ENCODE results near the gene ELL.

ELL gene

DNA sequence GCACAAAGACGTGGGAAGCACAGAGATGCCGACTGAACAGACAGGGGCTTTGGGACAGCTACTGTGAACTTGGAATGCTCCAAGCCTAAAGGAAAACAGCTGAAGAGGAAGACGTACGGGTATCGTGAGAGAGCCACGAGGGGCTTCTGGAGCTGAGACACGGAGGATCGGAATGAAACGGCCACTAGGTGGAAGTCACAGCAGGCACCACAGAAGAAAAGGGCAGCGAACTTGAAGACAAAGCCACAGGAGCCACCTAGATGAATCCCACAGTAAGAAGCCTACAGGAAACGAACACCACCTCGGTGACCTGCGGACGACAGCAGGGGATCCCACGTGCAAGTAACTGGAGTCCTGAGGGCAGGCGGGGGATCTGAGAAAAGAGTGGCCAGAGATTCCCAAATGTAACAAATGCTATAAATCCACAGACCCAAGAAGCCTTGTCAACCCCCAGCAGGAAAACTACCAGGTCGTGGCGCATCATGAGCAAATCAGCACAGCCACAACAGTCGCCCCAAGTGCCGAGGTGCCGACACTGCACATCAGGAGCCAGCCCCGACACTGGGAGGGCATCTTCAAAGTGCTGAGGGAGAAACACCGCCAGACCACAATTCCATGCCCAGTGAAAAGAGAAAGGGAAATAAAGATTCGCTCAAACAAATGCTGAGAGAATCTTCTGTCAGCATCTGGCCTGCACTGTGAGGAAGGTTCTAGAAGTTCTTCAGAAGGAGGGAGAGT, 44.7 kb downstream of the ELL start:
- Histone ChIP-seq H3K36me3 (ENCODE audit: low read length) (no peaks in the 10 kb centered on the region), H2AFZ (ENCODE audit: low read depth, low read length, severe bottlenecking) (no peak overlapping the region), H3F3A (ENCODE audit: insufficient read depth) (no peaks in the 10 kb centered on the region), H3K9me3 (ENCODE audit: insufficient read depth, low read length) (no peaks in the 10 kb centered on the region), H3K27me3 (ENCODE audit: low read length) (no peaks in the 10 kb centered on the region), H3K9ac (ENCODE audit: low read length) (no peak overlapping the region), H4K20me1 (ENCODE audit: low read depth, low read length) (no peaks in the 10 kb centered on the region; the same call in 1 of the 2 replicates), H3K27ac (ENCODE audit: low read depth, low read length) (no peak overlapping the region), H3K4me2 (ENCODE audit: low read depth, low read length, poor library complexity, severe bottlenecking) (no peak overlapping the region), H3K79me2 (ENCODE audit: insufficient read depth, low read length) (peaks cover 78% of the 10 kb centered on the region), H3K4me3 (ENCODE audit: insufficient read depth, low read length, poor library complexity, severe bottlenecking) (no peak overlapping the region), H3K9me2 (replicated peaks; ENCODE audit: insufficient read depth, low read length) (no peaks in the 10 kb centered on the region)
- TF ChIP-seq, protein P1, sequence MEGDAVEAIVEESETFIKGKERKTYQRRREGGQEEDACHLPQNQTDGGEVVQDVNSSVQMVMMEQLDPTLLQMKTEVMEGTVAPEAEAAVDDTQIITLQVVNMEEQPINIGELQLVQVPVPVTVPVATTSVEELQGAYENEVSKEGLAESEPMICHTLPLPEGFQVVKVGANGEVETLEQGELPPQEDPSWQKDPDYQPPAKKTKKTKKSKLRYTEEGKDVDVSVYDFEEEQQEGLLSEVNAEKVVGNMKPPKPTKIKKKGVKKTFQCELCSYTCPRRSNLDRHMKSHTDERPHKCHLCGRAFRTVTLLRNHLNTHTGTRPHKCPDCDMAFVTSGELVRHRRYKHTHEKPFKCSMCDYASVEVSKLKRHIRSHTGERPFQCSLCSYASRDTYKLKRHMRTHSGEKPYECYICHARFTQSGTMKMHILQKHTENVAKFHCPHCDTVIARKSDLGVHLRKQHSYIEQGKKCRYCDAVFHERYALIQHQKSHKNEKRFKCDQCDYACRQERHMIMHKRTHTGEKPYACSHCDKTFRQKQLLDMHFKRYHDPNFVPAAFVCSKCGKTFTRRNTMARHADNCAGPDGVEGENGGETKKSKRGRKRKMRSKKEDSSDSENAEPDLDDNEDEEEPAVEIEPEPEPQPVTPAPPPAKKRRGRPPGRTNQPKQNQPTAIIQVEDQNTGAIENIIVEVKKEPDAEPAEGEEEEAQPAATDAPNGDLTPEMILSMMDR (IDR thresholded peaks at IDR 0.05; ENCODE audit: insufficient read depth, low read length, poor library complexity, severe bottlenecking): no peak
- no peak for TF ChIP-seq EZH2phosphoT487 (conservative IDR thresholded peaks at IDR 0.05; ENCODE audit: low read length)

DNA sequence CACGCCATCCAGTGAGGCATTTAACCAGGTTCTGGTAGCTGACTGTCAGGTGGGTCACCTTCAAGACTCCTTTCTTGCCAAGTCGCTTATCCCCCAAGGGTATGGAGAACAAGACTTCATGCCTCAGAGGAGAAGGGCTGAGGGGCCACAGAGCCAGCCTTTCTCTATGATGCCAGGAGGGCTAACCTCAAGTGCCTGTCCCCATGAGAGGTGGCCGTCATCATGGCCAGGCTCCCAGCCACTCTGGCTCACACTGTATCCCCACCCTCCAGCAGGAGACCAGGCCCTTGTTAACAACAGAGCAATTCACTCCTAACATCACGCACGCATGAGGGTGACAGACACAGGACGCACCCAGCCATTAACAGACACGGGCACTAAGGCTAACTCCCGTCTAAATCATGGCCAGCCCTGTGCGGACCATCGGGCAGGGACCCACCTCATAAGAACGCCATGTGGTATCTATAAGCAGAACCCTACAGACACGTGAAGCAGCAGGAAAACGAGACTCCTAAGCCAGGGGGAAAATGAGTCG, 45.3 kb downstream of the ELL start:
- H3K9me2 ChIP-seq (replicated peaks; ENCODE audit: insufficient read depth, low read length): no peaks in the 10 kb centered on the region
- H3K9ac ChIP-seq (ENCODE audit: low read length): no peak overlapping the region
- no peaks in the 10 kb centered on the region; the same call in 1 of the 2 replicates for H4K20me1 ChIP-seq (ENCODE audit: low read depth, low read length)
- no peaks in the 10 kb centered on the region for H3F3A ChIP-seq (ENCODE audit: insufficient read depth)
- no peaks in the 10 kb centered on the region for H3K27me3 ChIP-seq (ENCODE audit: low read length)
- no peak overlapping the region for H3K27ac ChIP-seq (ENCODE audit: low read depth, low read length)
- no peak overlapping the region for H3K4me2 ChIP-seq (ENCODE audit: low read depth, low read length, poor library complexity, severe bottlenecking)
- peaks cover 73% of the 10 kb centered on the region for H3K79me2 ChIP-seq (ENCODE audit: insufficient read depth, low read length)
- no peak for TF ChIP-seq EZH2phosphoT487 (conservative IDR thresholded peaks at IDR 0.05; ENCODE audit: low read length)
- TF ChIP-seq, protein P1 (IDR thresholded peaks at IDR 0.05; ENCODE audit: insufficient read depth, low read length, poor library complexity, severe bottlenecking): no peak
- H2AFZ ChIP-seq (ENCODE audit: low read depth, low read length, severe bottlenecking): no peak overlapping the region
- H3K4me3 ChIP-seq (ENCODE audit: insufficient read depth, low read length, poor library complexity, severe bottlenecking): no peak overlapping the region
- no peaks in the 10 kb centered on the region for H3K9me3 ChIP-seq (ENCODE audit: insufficient read depth, low read length)
- H3K36me3 ChIP-seq (ENCODE audit: low read length): no peaks in the 10 kb centered on the region

DNA sequence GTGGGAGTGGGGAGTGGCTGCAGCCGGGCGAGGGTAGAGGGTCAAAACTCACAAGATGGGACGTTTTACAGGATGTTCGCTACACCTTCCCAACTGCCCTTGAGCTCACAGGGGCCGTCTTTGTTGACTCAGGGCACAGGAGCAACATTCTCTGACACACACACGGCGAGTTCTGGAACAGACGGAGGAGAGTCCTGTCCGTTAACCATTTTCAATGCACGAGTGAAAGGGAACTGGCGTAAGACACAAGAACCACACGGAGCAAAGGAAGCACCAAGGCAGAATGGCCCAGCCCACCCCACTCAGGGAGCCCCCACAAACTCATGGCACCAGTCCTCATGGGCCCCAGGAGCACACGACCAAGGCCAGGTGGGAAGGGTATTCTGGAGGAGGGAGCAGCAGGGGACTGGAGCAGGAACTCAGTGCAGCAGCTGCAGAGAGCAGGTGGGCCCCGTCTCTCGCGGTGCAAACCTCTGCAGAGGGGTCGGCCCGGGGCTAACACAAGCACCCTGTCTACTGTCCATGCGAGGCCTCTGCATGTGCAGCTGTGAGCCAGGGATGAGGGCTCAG, 46.0 kb downstream of the ELL start:
- no peaks in the 10 kb centered on the region for H3F3A ChIP-seq (ENCODE audit: insufficient read depth)
- H3K9me2 ChIP-seq (replicated peaks; ENCODE audit: insufficient read depth, low read length): no peaks in the 10 kb centered on the region
- no peak overlapping the region for H3K4me2 ChIP-seq (ENCODE audit: low read depth, low read length, poor library complexity, severe bottlenecking)
- H3K4me3 ChIP-seq (ENCODE audit: insufficient read depth, low read length, poor library complexity, severe bottlenecking): no peak overlapping the region
- no peak overlapping the region for H2AFZ ChIP-seq (ENCODE audit: low read depth, low read length, severe bottlenecking)
- TF ChIP-seq, protein P1 (IDR thresholded peaks at IDR 0.05; ENCODE audit: insufficient read depth, low read length, poor library complexity, severe bottlenecking): no peak
- no peak for TF ChIP-seq EZH2phosphoT487 (conservative IDR thresholded peaks at IDR 0.05; ENCODE audit: low read length)
- H3K27me3 ChIP-seq (ENCODE audit: low read length): no peaks in the 10 kb centered on the region
- no peaks in the 10 kb centered on the region for H4K20me1 ChIP-seq (ENCODE audit: low read depth, low read length)
- H3K36me3 ChIP-seq (ENCODE audit: low read length): no peaks in the 10 kb centered on the region
- H3K79me2 ChIP-seq (ENCODE audit: insufficient read depth, low read length): peaks cover 66% of the 10 kb centered on the region
- H3K9ac ChIP-seq (ENCODE audit: low read length): no peak overlapping the region
- H3K9me3 ChIP-seq (ENCODE audit: insufficient read depth, low read length): no peaks in the 10 kb centered on the region
- H3K27ac ChIP-seq (ENCODE audit: low read depth, low read length): no peak overlapping the region
